Skeletal muscle satellite cell (primary cell): ENCODE data around the gene LAMA2.

ENCODE experiments used
- H3K27me3 ChIP-seq: 2 replicates; pipeline ENCODE4 v1.7.0; 2013; ENCODE audit warnings: low read length; ENCODE audit not compliant: control insufficient read depth, insufficient read depth
- H3K36me3 ChIP-seq: 2 replicates; pipeline ENCODE4 v1.7.0; 2013; ENCODE audit warnings: mild to moderate bottlenecking, control low read depth, low read length; ENCODE audit not compliant: insufficient read depth
- H3K4me1 ChIP-seq: 2 replicates; pipeline ENCODE4 v1.7.0; 2013; ENCODE audit warnings: low read length; ENCODE audit not compliant: control insufficient read depth, insufficient read depth
- H3K4me2 ChIP-seq: 2 replicates; pipeline ENCODE4 v1.7.0; 2013; ENCODE audit warnings: mild to moderate bottlenecking, low read length
- H3K4me3 ChIP-seq: 2 replicates; pipeline ENCODE4 v1.7.0; 2013; ENCODE audit warnings: low read length
- H3K9ac ChIP-seq: 2 replicates; pipeline ENCODE4 v1.7.0; 2013; ENCODE audit warnings: mild to moderate bottlenecking, low read depth, low read length, moderate library complexity
- H3K9me3 ChIP-seq: replicated peaks from 2 replicates; pipeline ENCODE4 v1.7.0; 2013; ENCODE audit warnings: mild to moderate bottlenecking, control low read depth, low read length

Gene LAMA2

GRCh38 chr6:128918886-128919285 is 35.9 kb downstream of the LAMA2 start:
- Histone ChIP-seq H3K4me2 (no peak overlapping the region), H3K4me3 (no peak overlapping the region), H3K27me3 (no peaks in the 10 kb centered on the region), H3K9me3 (no peaks in the 10 kb centered on the region), H3K9ac (no peak overlapping the region), H3K4me1 (peaks cover 16% of the 10 kb centered on the region), H3K36me3 (no peaks in the 10 kb centered on the region)

- peak overlapping the region; percentile 4 for H3K9ac ChIP-seq
- H3K4me2 ChIP-seq = peak overlapping the region; percentile 32
- H3K9me3 ChIP-seq = no peaks in the 10 kb centered on the region
- no peaks in the 10 kb centered on the region for H3K27me3 ChIP-seq
- peaks cover 16% of the 10 kb centered on the region for H3K4me1 ChIP-seq
- peak overlapping the region; percentile 11 for H3K4me3 ChIP-seq
- no peaks in the 10 kb centered on the region for H3K36me3 ChIP-seq
Measured at GRCh38 chr6:128919412-128920180, 36.7 kb downstream of the LAMA2 start.

GRCh38 chr6:128925765-128926164 is 42.8 kb downstream of the LAMA2 start:
- H3K36me3 ChIP-seq = peaks cover 3% of the 10 kb centered on the region
- H3K9ac ChIP-seq = no peak overlapping the region
- no peaks in the 10 kb centered on the region for H3K4me1 ChIP-seq
- H3K27me3 ChIP-seq = no peaks in the 10 kb centered on the region
- no peaks in the 10 kb centered on the region for H3K9me3 ChIP-seq
- no peak overlapping the region for H3K4me2 ChIP-seq
- no peak overlapping the region for H3K4me3 ChIP-seq

- H3K4me2 ChIP-seq = no peak overlapping the region
- H3K4me1 ChIP-seq = peaks cover 3% of the 10 kb centered on the region
- H3K4me3 ChIP-seq = no peak overlapping the region
- peaks cover 3% of the 10 kb centered on the region for H3K36me3 ChIP-seq
- H3K27me3 ChIP-seq = no peaks in the 10 kb centered on the region
- no peaks in the 10 kb centered on the region for H3K9me3 ChIP-seq
- H3K9ac ChIP-seq = no peak overlapping the region
Measured at GRCh38 chr6:128929869-128930268, 46.9 kb downstream of the LAMA2 start.

- H3K9me3 ChIP-seq = no peaks in the 10 kb centered on the region
- peaks cover 3% of the 10 kb centered on the region for H3K4me1 ChIP-seq
- H3K27me3 ChIP-seq = no peaks in the 10 kb centered on the region
- H3K36me3 ChIP-seq = peaks cover 3% of the 10 kb centered on the region
- H3K4me3 ChIP-seq = no peak overlapping the region
- no peak overlapping the region for H3K9ac ChIP-seq
- no peak overlapping the region for H3K4me2 ChIP-seq
Measured at GRCh38 chr6:128930321-128930720, 47.4 kb downstream of the LAMA2 start.

GRCh38 chr6:128932061-128932460 is 49.1 kb downstream of the LAMA2 start:
- no peaks in the 10 kb centered on the region for H3K27me3 ChIP-seq
- H3K9me3 ChIP-seq = no peaks in the 10 kb centered on the region
- H3K9ac ChIP-seq = no peak overlapping the region
- H3K36me3 ChIP-seq = peaks cover 3% of the 10 kb centered on the region
- H3K4me2 ChIP-seq = no peak overlapping the region
- H3K4me1 ChIP-seq = peaks cover 3% of the 10 kb centered on the region
- no peak overlapping the region for H3K4me3 ChIP-seq

GRCh38 chr6:128950864-128951263 is 67.9 kb downstream of the LAMA2 start:
- Histone ChIP-seq H3K4me3 (no peak overlapping the region), H3K4me2 (no peak overlapping the region), H3K9ac (no peak overlapping the region), H3K36me3 (no peaks in the 10 kb centered on the region), H3K4me1 (peaks cover 9% of the 10 kb centered on the region), H3K9me3 (no peaks in the 10 kb centered on the region), H3K27me3 (no peaks in the 10 kb centered on the region)

GRCh38 chr6:128952902-128953301 is 70.0 kb downstream of the LAMA2 start:
- no peak overlapping the region for H3K9ac ChIP-seq

GRCh38 chr6:128954308-128955043 is 71.5 kb downstream of the LAMA2 start:
- H3K9me3 ChIP-seq = no peaks in the 10 kb centered on the region
- H3K4me3 ChIP-seq = no peak overlapping the region
- no peaks in the 10 kb centered on the region for H3K27me3 ChIP-seq
- no peak overlapping the region for H3K9ac ChIP-seq
- H3K36me3 ChIP-seq = no peaks in the 10 kb centered on the region
- H3K4me2 ChIP-seq = no peak overlapping the region
- peaks cover 9% of the 10 kb centered on the region for H3K4me1 ChIP-seq

More at GRCh38 chr6:128952902-128953301, 70.0 kb downstream of the LAMA2 start:
- no peak overlapping the region for H3K4me2 ChIP-seq
- H3K27me3 ChIP-seq = no peaks in the 10 kb centered on the region
- peaks cover 9% of the 10 kb centered on the region for H3K4me1 ChIP-seq
- no peaks in the 10 kb centered on the region for H3K36me3 ChIP-seq
- no peaks in the 10 kb centered on the region for H3K9me3 ChIP-seq
- H3K4me3 ChIP-seq = no peak overlapping the region

GRCh38 chr6:128963561-128963960 is 80.6 kb downstream of the LAMA2 start:
- H3K27me3 ChIP-seq = no peaks in the 10 kb centered on the region
- H3K4me1 ChIP-seq = peaks cover 19% of the 10 kb centered on the region
- H3K4me2 ChIP-seq = no peak overlapping the region
- H3K4me3 ChIP-seq = no peak overlapping the region
- H3K9me3 ChIP-seq = no peaks in the 10 kb centered on the region
- H3K36me3 ChIP-seq = no peaks in the 10 kb centered on the region
- H3K9ac ChIP-seq = no peak overlapping the region

GRCh38 chr6:128964233-128964755 is 81.4 kb downstream of the LAMA2 start:
- Histone ChIP-seq H3K36me3 (no peaks in the 10 kb centered on the region), H3K4me3 (no peak overlapping the region), H3K9ac (no peak overlapping the region), H3K4me1 (peaks cover 19% of the 10 kb centered on the region), H3K27me3 (no peaks in the 10 kb centered on the region), H3K4me2 (no peak overlapping the region), H3K9me3 (no peaks in the 10 kb centered on the region)
